Parathyroid adenoma (tissue), 2 donors: ENCODE data around the gene MEX3C.

Experiments
- H2AFZ ChIP-seq: fragments of 300-600 bp; sonication (generic); one replicate; pipeline ENCODE4 v1.7.0; 2017; ENCODE audit warnings: antibody characterized with exemption, mild to moderate bottlenecking
- H3K27ac ChIP-seq: fragments of 300-600 bp; sonication (generic); one replicate; pipeline ENCODE4 v1.7.0; 2017
- H3K27me3 ChIP-seq: fragments of 300-600 bp; sonication (generic); one replicate; pipeline ENCODE4 v1.7.0; 2017; ENCODE audit warnings: low read length; ENCODE audit not compliant: control insufficient read depth, insufficient read depth
- H3K36me3 ChIP-seq: fragments of 300-600 bp; sonication (generic); one replicate; pipeline ENCODE4 v1.7.0; 2017; ENCODE audit warnings: low read length; ENCODE audit not compliant: control insufficient read depth, insufficient read depth
- H3K4me1 ChIP-seq: fragments of 300-600 bp; sonication (generic); one replicate; pipeline ENCODE4 v1.7.0; 2017; ENCODE audit warnings: control low read depth
- H3K4me2 ChIP-seq: fragments of 300-600 bp; sonication (generic); one replicate; pipeline ENCODE4 v1.7.0; 2017; ENCODE audit warnings: low read length
- H3K4me3 ChIP-seq: fragments of 300-600 bp; sonication (generic); one replicate; pipeline ENCODE4 v1.7.0; 2017; ENCODE audit warnings: low read depth, low read length
- H3K79me2 ChIP-seq: fragments of 300-600 bp; sonication (generic); one replicate; pipeline ENCODE4 v1.7.0; 2017; ENCODE audit warnings: control low read depth
- H3K9ac ChIP-seq: fragments of 300-600 bp; sonication (generic); one replicate; pipeline ENCODE4 v1.7.0; 2017; ENCODE audit warnings: mild to moderate bottlenecking
- H3K9me3 ChIP-seq: fragments of 300-600 bp; sonication (generic); one replicate; pipeline ENCODE4 v1.7.0; 2017; ENCODE audit warnings: low read length; ENCODE audit not compliant: control insufficient read depth
- TF ChIP-seq, protein P1 (sequence below): fragments of 300-600 bp; sonication (generic); IDR thresholded peaks from one replicate; pipeline ENCODE4 v1.7.0; 2017; ENCODE audit warnings: antibody characterized with exemption, mild to moderate bottlenecking
- donor health status: primary hyperparathyroidism.

Gene MEX3C

DNA sequence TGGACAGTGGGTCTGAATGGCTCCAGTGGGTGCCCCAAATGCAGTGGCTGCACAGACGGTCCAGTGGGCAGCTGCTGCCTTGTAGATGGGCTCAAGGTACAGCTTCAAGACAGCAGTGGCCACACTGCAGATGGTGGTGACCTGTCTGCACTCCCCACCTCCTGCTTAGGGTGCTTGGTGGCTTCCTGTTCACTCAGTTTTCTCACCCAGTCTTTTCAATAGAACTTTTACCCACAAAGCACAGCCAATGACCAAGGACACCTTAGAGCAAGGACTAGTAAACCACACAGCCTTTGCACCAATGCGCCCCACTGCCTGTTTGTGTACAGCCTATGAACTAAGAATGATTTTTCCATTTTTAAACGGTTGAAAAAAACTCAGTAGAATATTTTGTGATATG, 34.9 kb downstream of the MEX3C start:
- no peaks in the 10 kb centered on the region for H3K9me3 ChIP-seq
- no peak overlapping the region for H3K4me2 ChIP-seq
- no peaks in the 10 kb centered on the region for H3K36me3 ChIP-seq
- H3K4me3 ChIP-seq, result no peak overlapping the region
- no peaks in the 10 kb centered on the region for H3K79me2 ChIP-seq
- H2AFZ ChIP-seq, result no peak overlapping the region
- TF ChIP-seq, protein P1, sequence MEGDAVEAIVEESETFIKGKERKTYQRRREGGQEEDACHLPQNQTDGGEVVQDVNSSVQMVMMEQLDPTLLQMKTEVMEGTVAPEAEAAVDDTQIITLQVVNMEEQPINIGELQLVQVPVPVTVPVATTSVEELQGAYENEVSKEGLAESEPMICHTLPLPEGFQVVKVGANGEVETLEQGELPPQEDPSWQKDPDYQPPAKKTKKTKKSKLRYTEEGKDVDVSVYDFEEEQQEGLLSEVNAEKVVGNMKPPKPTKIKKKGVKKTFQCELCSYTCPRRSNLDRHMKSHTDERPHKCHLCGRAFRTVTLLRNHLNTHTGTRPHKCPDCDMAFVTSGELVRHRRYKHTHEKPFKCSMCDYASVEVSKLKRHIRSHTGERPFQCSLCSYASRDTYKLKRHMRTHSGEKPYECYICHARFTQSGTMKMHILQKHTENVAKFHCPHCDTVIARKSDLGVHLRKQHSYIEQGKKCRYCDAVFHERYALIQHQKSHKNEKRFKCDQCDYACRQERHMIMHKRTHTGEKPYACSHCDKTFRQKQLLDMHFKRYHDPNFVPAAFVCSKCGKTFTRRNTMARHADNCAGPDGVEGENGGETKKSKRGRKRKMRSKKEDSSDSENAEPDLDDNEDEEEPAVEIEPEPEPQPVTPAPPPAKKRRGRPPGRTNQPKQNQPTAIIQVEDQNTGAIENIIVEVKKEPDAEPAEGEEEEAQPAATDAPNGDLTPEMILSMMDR, result no peak
- H3K27ac ChIP-seq, result no peak overlapping the region
- no peaks in the 10 kb centered on the region for H3K27me3 ChIP-seq
- no peak overlapping the region for H3K9ac ChIP-seq
- H3K4me1 ChIP-seq, result peaks cover 3% of the 10 kb centered on the region

DNA sequence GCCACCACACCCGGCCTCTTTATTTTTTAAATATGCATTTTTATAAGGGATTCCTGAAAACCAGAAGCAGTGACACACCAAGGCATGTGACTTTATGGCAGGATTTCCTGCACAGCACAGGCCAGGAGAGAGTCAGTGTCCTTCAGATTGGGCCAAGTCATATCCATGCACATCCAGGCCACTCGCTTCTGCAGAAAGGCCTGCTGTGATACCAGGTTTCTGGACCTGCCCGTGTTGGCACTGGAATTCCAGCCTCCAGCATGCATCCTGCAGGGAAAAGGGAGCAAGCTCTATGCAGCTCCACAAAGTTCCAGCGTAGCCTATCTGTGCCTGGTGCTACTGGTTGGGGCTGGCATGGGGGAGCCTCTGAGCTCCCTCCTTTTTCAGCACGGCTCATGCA, 36.8 kb downstream of the MEX3C start:
- TF ChIP-seq, protein P1, result no peak
- Histone ChIP-seq H3K9me3 (no peaks in the 10 kb centered on the region), H3K36me3 (no peaks in the 10 kb centered on the region), H3K27me3 (no peaks in the 10 kb centered on the region), H3K4me3 (no peak overlapping the region), H3K27ac (no peak overlapping the region), H2AFZ (no peak overlapping the region), H3K79me2 (no peaks in the 10 kb centered on the region), H3K4me1 (peaks cover 3% of the 10 kb centered on the region), H3K4me2 (no peak overlapping the region), H3K9ac (no peak overlapping the region)

DNA sequence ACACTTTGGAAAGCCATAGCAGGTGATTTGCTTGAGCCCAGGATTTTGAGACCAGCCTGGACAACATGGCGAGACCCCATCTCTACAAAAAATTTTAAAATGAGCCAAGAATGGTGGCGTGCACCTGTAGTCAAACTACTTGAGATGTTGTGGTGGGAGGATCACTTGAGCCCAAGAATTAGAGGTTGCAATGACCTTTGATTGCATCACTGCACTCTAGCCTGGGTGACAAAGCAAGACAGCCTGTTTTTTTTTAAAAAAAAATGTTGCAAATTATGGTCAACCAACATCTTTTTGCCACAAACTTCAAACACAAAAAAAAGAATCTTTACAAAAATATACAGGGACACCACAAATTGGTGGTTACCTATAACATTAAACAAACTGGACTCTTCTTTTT, 40.3 kb downstream of the MEX3C start:
- no peak overlapping the region for H3K4me3 ChIP-seq
- no peak overlapping the region for H2AFZ ChIP-seq
- no peaks in the 10 kb centered on the region for H3K9me3 ChIP-seq
- no peaks in the 10 kb centered on the region for H3K36me3 ChIP-seq
- H3K79me2 ChIP-seq, result no peaks in the 10 kb centered on the region
- H3K27me3 ChIP-seq, result no peaks in the 10 kb centered on the region
- no peak overlapping the region for H3K27ac ChIP-seq
- no peak overlapping the region for H3K4me2 ChIP-seq
- no peak overlapping the region for H3K9ac ChIP-seq
- TF ChIP-seq, protein P1, result no peak
- peaks cover 3% of the 10 kb centered on the region for H3K4me1 ChIP-seq

DNA sequence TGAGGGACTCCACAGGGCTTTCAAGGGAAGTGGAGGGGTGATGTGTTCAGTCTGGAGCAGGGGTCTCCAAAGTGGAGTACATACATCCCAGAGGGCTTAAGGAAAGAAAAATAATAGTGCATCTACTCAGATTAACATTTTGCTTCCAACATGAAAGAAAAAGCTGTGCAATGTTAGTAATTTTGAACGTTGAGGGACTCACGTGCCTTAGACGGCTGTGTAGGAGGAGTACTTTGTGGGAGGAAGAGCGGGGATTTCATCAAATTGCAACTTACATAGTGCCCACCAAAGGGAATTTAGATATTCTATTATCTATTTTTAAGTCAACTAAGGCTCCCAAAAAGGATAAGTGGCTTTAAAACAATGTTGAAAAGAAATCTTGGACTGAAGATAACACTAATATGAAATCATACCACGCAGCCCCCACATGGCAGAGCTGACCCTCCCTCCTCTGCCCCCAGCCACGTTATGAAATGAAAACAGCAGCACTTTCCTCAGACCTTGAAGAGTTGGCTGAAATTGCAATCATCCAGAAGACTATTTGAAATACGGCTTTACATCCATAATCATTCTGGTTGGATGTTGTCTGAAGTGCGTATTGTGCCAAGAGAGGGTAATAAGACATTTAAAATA, 42.9 kb downstream of the MEX3C start:
- H2AFZ ChIP-seq, result no peak overlapping the region
- no peak overlapping the region for H3K27ac ChIP-seq
- no peaks in the 10 kb centered on the region for H3K36me3 ChIP-seq
- H3K9me3 ChIP-seq, result no peaks in the 10 kb centered on the region
- no peaks in the 10 kb centered on the region for H3K27me3 ChIP-seq
- TF ChIP-seq, protein P1, result no peak
- peaks cover 3% of the 10 kb centered on the region for H3K4me1 ChIP-seq
- no peak overlapping the region for H3K4me3 ChIP-seq
- no peak overlapping the region for H3K9ac ChIP-seq
- H3K4me2 ChIP-seq, result no peak overlapping the region
- H3K79me2 ChIP-seq, result no peaks in the 10 kb centered on the region

DNA sequence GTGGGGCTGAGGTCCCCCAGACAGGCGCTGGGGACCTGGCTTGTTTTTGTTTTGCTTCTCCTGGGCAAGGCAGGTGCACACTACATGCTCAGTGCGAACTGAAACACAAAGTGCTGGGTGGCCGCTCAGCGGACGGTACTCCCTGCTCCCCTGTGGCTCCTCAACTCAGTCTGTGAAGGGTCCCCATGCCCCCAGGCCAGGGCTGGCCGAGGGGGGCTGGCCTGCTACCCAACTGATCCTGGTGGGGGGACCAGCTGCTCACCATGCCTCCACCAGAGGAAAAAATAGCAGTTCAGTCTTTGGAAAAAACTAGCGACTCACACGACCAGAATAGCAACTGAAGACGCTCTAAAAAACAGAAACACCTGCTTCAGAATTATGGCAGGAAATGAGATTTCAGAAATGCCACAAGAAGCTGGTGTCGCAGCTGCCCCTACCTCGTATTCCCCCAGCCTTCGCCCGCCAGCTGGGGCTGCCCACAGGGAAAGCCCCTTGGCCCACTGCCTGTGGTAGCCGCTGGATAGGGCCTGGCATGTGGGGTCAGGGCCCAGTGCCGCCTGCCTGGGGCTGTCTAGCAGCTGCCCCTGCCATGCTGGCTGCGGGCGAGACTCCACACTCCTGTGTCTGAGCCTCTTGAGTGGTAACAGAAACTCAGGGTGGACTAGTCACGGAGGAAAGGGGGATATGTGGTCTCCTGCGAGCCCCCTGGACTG, 43.7 kb downstream of the MEX3C start:
- H3K9ac ChIP-seq, result no peak overlapping the region
- H3K9me3 ChIP-seq, result no peaks in the 10 kb centered on the region
- no peak overlapping the region for H2AFZ ChIP-seq
- H3K4me2 ChIP-seq, result no peak overlapping the region
- H3K4me1 ChIP-seq, result no peaks in the 10 kb centered on the region
- H3K27ac ChIP-seq, result no peak overlapping the region
- no peaks in the 10 kb centered on the region for H3K79me2 ChIP-seq
- TF ChIP-seq, protein P1, result no peak
- no peak overlapping the region for H3K4me3 ChIP-seq
- H3K36me3 ChIP-seq, result no peaks in the 10 kb centered on the region
- H3K27me3 ChIP-seq, result no peaks in the 10 kb centered on the region
